HG03159 (cell line): ENCODE measurements around the gene CHMP2B.
"Not testable (repeated sequence)": the region's sequence is repeated elsewhere in the genome, so short reads cannot be mapped to it uniquely, and the experiment has no call there.

Source experiments
- ATAC-seq: cut with Tn5 transposase; IDR thresholded peaks from one replicate; pipeline ENCODE4 v1.9.1; 2021; ENCODE audit warnings: mild to moderate bottlenecking, moderate library complexity; ENCODE audit not compliant: unreplicated experiment

Gene CHMP2B

DNA sequence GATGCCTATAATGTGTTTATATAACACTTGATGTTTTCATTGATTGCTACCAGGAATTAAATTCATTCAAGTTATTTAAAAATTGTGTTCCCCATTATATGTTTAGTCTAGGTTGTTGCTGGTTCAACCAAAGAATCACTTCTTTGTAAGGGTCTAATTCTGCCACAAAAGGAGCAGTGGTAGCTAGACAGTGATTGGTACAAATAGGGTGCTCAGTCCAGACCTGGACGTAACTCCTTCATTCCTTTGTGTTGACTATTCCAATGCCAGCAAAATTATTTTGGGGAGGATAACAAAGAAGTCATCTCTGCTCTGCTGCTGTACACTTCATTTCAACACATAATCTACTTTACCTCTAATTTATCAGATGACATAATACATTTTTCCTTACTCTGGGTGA is 1.2 kb downstream of the CHMP2B start:
- no peak for ATAC-seq

DNA sequence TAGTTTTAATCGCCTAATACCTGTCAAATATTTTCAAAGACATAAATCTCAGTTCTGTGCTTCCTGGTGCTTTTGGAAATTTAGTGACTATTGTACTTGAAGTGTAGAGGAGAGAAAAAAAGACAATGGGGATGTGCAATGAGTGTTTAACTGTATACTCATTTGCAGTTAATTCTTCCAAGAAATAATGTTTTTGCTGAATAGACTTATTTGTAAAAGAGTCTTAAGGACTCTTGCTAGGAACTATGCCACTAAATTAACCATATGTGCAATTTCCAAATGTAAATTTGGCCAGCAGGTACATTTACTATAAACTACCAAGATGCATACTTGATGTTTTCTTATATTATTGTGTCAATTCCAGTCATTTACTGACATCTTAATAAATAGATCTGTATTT is 2.0 kb downstream of the CHMP2B start:
- no peak for ATAC-seq

DNA sequence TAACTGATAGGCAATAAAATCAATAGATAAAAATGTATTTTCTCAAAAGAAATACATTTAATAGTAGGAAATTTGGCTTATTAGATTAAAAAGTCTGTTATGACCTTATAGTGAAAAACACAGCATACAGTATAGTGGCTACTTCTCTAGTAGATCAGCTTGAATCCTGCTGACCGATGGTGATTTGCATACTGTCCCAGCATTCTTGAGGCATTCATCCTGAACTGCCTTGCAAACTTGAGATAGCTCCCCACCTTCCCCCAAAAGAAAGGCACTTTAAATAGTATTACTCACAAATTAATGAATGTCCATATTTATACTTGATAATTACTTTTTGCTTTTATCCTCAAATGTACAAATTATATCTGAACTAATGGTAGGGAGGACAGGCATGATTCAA is 6.7 kb downstream of the CHMP2B start:
- no peak for ATAC-seq

DNA sequence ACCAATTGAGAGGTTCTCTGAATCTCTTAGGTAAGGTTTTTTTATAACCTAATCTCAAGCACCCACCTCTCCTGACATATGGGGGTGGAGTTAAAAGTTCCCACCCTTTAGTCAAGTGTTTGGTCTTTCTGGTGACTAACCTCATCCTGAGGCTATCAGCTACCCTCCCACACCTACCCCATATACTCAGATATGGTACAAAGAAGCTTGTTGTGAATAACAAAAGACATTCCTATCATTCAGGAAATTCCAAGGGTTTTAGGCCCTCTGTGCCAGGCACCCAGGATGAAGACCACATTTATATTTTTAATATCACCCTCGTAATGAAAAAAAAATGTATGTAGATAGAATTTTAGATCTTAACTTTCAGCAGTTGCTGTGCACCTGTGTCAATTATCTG is 9.0 kb downstream of the CHMP2B start:
- ATAC-seq, result no peak

DNA sequence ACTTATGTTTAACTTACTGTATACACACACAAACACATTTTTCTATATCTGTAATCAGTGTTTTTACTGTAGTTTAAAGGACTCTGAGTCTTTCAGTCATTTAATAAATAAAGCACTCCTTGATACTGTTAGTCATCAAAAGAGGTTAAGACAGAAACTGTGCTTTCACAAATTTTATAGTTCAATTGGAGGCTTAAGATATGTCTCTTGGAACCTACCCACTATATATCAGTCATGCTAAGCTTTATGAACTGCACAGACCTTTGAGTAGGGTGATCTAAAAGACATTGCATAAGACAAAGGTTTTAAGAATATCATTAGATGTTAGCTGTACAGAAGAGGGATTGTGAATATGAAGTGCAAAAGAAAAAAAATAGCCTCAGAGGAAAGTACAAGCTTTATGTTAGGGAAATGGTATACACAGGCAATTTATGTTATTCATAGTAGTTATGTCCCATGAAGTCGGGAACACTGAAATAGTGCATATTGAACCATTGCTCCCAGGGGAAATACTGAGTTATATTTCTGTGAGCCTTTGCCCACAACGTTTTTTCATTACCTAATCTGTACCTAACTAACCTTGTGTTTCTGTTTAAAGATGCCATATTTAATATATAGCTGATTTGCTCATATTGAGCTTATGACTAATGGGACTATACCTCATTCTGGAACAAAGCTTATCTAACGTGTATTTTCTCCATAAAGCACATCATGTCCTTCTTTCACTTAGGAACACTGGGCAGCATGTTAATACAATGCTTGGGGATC is 19.7 kb downstream of the CHMP2B start:
- no peak for ATAC-seq

DNA sequence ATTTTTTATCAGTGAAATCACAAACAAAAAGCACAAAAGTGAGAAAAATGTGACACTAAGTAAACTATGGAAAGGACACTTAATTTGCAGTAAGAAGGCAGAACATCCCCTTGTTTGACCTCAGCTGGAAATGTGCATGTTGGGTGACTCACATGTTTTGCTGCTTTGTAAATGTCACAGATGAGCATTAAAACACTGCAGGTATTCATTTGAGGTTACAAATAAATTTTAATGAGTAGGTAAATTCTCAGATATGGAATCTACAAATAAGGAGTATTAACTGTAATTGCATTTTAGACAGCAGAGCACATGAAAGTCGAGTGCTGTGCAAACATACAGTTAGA is 20.3 kb downstream of the CHMP2B start:
- no peak for ATAC-seq

DNA sequence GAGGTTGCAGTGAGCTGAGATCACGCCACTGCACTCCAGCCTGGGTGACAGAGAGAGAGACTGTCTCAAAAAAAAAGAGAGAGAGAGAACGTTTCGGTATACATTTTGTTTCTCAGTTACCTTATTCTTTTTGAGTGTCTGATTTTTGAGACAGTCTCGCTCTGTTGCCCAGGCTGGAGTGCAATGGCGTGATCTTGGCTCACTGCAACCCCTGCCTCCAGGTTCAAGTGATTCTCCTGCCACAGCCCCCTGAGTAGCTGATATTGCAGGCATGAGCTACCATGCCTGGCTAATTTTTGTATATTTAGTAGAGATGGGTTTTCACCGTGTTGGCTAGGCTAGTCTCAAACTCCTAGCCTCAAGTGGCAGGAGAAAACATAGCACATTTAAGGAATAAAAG is 21.1 kb downstream of the CHMP2B start:
- ATAC-seq, result not testable (repeated sequence)

DNA sequence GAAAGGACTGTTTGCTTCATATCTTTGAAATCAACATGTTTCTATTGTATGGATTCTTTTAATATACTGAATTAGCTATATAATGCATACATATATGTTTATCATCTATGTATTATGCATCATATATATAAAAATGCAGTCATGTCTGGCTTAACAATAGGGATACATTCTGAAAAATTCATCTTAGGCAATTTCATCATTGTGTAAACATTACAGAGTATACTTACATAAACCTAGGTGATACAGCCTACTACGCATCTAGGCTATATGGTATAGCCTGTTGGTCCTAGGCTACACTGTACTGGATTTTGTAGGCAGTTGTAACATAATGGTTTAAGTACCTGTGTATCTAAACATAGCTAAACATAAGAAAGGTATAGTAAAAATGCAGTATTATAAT is 21.7 kb downstream of the CHMP2B start:
- ATAC-seq, result no peak

DNA sequence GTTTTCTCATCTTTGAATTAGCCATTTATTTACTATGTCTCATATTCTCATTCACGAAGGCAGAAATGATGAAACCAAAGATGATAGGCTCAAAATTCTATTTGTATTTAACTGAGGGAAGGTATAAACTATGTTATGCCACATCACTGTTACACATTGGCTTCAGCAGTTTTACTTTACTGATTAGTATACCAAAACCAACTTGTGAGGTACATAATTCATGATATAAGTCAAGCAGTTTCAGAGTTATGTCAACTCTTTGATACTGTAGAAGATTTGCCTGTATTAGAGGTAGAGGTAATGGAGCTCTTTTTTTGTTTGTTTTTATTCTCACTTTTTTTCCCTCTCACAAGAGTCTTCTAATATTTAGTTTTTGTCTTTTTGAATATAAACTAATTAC is 22.9 kb downstream of the CHMP2B start:
- ATAC-seq, result no peak

DNA sequence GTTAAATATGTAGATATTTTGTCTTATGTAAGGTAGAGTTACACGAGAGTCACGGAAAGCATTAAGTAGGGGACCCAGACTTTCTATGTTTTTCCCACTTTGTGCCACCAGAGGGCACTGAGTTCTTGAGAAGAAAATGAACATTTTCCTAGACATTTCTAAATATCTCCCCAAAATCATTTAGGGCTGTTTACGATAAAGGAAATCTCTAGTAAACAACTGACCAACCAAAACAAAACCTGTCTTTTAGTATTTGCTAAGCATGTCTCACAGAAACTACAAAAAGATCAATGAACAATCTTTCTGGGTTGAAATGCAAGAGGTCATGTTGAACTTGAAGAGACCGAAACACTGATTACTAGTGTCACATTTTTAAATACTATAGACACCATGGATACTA is 33.2 kb downstream of the CHMP2B start:
- ATAC-seq, result peak; percentile 90

DNA sequence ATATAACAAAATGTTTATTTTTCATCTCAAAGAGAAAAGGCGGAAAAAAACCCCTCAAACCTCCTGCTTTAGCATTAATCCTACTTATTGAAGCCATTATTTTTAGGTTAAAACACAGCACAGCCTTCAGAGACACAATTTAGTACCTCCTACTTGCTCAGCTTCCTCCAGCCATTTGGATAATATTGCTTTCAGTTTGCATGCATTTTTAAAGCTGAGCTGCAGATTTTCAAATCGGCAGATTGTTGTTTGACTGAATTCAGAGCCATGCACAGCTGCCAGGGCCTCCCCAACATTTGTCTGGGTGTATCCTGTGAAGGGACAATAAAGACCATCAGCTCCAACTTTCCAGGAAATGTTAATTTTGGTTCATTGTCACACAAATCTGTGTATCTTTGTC is 34.8 kb downstream of the CHMP2B start:
- ATAC-seq, result no peak

DNA sequence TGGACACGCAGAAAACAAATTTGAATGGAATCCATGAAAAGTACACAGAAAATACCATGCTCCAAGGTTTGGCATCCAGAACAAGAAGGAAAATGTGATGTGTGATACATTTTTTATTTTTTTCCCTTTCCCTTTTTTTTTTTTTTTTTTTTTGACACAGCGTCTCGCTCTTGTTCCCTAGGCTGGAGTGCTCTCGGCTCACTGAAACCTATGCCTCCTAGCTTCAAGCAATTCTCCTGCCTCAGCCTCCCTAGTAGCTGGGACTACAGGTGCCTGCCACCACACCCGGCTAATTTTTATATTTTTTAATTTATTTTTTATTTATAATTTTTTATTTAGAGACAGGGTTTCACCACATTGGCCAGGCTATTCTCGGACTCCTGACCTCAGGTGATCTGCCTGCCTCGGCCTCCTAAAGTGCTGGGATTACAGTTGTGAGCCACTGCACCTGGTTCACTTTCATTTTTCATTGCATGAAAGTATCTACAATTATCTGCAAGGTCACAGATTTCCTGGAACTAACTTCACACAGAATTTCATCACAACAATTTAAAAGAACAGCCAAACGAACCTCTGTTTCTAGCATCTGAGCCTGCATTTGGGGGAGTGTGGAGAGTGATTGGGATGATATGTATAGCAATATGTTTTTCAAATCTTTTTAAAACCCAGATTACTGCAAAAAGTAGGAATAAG is 41.0 kb downstream of the CHMP2B start:
- ATAC-seq, result no peak

DNA sequence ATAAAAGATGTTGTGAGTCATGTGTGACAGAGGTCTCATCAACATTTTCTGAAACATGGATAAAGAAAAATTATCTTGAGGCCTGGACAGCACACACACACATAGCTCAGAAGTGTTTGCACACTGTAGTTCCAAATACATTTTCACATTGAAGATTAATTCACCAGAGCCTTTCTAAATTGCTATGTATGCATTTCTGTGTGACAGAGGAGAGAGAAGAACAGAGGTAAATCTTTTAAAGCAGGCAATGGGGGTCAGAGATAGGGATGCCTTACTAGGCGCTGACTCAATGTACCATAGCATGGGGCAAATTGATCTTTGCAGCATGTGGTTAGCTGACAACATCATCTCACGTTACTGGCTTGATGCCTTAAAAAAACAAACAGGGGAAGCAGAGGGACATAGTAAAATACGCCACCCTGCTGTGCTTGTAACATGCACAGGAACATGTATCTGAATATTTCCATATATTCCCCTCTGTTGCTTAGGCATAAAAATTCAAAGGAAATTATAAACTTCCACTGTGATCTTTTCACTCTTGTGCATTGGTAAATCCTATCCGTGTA is 41.6 kb downstream of the CHMP2B start:
- ATAC-seq, result no peak

DNA sequence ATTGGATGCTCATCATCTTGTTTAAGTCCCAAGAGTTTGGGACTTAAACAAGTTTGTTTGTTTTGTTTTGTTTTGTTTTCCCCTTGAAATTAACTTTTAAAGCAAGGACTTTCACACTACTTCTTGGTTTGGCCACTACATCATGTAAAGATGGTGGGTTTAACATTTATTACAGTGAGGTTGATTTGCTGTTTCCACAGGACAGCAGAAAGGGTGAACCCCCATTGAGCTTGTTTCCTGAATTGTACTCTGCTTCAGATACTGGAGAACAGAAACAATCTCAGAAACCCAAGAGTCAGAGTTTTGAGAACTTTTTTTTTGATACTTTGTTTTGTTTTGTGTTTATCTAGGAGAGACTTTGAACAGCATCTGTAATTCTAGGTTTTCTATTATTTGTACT is 42.6 kb downstream of the CHMP2B start:
- ATAC-seq, result no peak

DNA sequence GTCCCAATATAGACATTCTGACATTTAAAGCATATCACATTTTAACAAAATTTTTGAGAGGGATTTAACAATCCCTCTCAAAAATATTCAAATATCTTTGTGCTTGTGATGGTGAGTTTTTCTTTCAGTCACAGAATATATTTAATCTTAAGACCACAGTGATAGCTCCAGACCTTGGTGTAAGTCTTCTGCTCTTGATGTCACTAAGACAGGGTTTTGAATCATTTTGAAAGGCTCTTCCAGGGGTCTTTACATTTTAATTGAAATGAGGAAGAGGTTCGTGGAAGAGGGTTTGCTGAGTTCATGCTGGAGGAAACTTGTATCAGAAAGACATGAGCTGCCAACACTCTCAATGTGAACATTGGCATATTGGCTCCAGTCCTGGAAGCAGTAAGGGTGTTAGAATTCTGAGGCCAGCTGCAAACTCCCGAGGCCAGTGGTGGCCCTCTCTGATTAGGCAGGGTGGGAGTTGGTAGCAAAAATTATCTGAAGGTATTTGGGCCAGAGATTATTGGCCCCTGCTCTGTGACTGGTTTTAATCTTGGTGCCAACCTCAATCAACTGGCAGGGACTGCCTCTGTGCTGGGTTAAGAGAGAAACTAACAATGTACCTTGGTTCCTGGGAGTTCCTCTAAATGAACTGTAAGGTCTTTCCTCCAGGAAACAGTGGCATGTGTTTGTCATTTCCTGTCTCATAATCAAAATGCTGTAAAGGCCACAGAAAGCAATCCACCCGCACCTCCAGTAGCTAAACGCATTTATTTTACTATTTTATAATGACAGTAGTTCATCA is 44.0 kb downstream of the CHMP2B start:
- ATAC-seq, result no peak

DNA sequence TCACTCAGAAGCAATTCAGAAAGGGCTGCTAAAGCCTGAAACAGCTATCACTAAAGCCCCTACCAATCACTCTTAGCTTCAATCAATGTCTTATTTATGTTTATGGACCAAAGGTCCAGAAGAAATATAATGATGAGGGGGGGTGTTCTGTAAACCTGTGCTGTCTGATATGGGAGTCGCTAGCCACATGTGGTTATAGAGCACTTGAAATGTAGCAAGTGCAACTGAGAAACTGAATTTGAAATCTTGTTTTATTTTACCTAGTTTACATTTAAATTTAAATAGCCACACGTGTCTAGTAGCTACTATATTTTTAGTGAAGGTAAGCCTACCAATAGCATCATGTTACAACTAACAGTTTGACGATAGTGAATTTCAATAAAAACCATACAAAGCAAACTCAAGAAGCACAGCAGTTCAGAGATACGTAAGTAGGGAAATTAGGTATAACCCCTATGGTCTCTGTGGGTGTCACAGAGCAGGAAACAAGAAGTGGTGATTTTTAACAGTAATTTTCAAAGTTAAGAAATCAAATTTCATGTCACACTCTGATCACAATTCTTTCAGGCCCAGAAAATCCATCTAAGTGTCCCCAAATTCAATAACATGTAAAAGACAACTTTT is 45.7 kb downstream of the CHMP2B start:
- ATAC-seq, result peak; percentile 84

DNA sequence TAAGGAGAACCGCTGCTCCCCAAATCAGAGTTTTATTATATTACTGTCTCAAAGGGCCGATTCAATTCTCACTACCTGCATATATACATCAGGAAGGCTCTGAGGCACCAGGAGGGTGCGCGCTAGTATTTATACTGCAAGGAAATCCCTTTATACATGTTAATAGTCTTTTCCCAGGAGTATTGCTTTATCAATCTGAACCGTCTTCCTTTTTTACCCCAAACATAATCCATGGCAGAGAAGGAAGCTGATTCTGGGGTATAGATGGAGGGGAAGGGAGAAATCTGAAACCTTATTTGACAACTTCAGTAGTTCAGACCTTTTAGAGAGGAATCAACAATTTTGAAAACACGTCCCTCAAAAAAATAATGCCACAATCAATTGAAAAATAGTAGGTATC is 49.4 kb downstream of the CHMP2B start, which contains the start of gene POU1F1:
TSS of gene POU1F1 (minus strand) at position 101 of the 400 bp plus-strand sequence. CDS start 122 bp downstream, outside the sequence.
- no peak for ATAC-seq

DNA sequence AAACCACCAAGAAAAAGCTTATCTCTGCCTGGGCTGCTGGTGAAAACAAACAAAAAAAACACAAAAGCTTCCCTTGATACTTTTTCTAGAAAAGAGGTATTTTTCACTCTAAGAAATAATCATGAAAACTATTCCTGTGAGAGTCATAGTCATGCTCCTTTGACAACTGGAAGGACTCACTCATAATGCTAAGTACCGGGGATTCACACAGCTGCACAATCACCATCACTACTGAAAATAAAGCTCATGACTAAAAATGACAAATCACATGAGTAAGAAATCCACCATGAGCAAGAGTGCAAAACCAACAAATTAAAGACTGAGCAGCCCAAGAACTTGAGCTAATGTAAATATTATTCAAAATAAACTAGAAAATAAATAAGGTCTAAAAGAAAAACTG is 59.9 kb downstream of the CHMP2B start:
- peak; percentile 48 for ATAC-seq

DNA sequence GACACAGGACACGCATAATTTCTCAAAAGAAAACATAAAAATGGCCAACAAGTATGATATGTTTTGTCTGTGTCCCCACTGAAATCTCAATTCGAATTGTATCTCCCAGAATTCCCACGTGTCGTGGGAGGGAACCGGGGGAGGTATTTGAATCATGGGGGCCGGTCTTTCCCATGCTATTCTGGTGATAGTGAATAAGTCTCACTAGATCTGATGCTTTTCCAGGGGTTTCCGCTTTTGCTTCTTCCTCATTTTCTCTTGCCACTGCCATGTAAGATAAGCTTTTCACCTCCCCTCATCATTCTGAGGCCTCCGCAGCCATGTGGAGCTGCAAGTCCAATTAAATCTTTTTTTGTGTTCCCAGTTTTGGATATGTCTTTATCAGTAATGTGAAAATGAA is 61.3 kb downstream of the CHMP2B start:
- ATAC-seq, result no peak

DNA sequence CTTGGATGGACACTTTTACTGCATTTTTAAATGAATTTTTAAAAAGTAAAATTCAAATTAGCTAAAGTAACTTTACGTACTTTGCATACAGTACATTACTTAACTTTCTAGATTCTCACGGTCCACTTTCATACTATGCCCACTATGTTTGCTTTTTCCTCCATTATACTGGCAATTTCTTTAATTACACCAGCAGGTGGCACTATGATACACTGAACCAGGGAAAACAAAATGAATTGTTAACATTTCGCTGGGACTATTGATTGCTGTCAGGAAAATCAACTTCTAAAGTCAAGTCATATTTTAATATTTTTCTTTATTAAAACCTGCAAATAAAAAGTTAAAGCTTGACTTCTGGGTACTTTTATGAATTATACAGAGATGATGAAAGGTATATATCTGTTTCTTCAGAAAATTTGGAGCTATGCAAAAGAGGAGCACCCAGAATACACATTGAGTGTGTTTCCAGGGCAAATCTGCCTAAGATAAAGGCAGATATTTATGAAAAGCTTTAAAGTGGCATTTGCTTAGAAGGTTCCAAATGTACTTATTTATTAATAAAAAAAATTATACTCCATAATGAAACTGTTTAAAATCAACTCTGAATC is 71.1 kb downstream of the CHMP2B start:
- ATAC-seq, result peak; percentile 88

DNA sequence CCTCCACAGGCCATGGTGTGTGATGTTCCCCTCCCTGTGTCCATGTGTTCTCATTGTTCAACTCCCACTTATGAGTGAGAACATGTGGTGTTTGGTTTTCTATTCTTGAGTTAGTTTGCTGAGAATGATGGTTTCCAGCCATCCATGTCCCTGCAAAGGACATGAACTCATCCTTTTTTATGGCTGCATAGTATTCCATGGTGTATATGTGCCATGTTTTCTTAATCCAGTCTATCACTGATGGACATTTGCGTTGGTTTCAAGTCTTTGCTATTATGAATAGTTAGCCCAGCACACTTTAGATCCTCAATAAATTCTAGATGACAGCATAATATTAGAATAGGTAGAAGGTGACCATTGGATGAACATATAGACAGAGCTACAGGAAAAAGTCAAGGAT is 77.9 kb downstream of the CHMP2B start:
- ATAC-seq, result not testable (repeated sequence)
